MM.1S (cell line): ENCODE data around the gene IQCN.

Experiments used
- EZH2 ChIP-seq: fragments of 300-600 bp; sonication (generic); optimal IDR thresholded peaks from 2 replicates; pipeline ENCODE3; 2017; ENCODE audit warnings: low read depth, mild to moderate bottlenecking, antibody characterized with exemption, low read length, mixed read lengths
- EZH2phosphoT487 ChIP-seq: fragments of 300-600 bp; sonication (generic); IDR thresholded peaks from 2 replicates; pipeline ENCODE4 v1.6.1; 2018; ENCODE audit warnings: antibody characterized with exemption, low read length
- TF ChIP-seq, protein P1 (sequence below): fragments of 300-600 bp; sonication (generic); IDR thresholded peaks from 2 replicates; pipeline ENCODE4 v1.5.1; 2016; ENCODE audit warnings: antibody characterized with exemption, low read length, mixed read lengths

- TF ChIP-seq, protein P1, sequence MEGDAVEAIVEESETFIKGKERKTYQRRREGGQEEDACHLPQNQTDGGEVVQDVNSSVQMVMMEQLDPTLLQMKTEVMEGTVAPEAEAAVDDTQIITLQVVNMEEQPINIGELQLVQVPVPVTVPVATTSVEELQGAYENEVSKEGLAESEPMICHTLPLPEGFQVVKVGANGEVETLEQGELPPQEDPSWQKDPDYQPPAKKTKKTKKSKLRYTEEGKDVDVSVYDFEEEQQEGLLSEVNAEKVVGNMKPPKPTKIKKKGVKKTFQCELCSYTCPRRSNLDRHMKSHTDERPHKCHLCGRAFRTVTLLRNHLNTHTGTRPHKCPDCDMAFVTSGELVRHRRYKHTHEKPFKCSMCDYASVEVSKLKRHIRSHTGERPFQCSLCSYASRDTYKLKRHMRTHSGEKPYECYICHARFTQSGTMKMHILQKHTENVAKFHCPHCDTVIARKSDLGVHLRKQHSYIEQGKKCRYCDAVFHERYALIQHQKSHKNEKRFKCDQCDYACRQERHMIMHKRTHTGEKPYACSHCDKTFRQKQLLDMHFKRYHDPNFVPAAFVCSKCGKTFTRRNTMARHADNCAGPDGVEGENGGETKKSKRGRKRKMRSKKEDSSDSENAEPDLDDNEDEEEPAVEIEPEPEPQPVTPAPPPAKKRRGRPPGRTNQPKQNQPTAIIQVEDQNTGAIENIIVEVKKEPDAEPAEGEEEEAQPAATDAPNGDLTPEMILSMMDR, result no peak
- no peak for TF ChIP-seq EZH2
- no peak for TF ChIP-seq EZH2phosphoT487
Measured at GRCh38 chr19:18239303-18239702, 34.9 kb downstream of the IQCN start.
